Tibial nerve (tissue), 4 donors: ENCODE data around the gene PELO. TPM values are rescaled to one million over a fixed set of nuclear protein-coding genes. Genes with fewer than 3 reads are reported as not detected.

ENCODE experiments used
- DNase-seq, 2 donors: peaks; one replicate each; pipeline ENCODE4 v3.0.0-alpha.2; 2019; ENCODE audit warnings: low spot score in 2 of 2
- H3K27ac ChIP-seq, 4 donors: fragments of 200-600 bp; sonication (generic) in 3 of 4; one replicate each; pipeline ENCODE4 v1.5.1; 2017 to 2019; ENCODE audit warnings: mild to moderate bottlenecking in 1 of 4
- H3K27me3 ChIP-seq, 2 donors: fragments of 200-600 bp; sonication (generic) in 1 of 2; one replicate each; pipeline versions ENCODE4 v1.5.1 to v1.6.0; 2017 to 2019
- H3K36me3 ChIP-seq, 3 donors: fragments of 200-600 bp; sonication (generic); one replicate each; pipeline ENCODE4 v1.5.1; 2018 to 2019
- H3K4me1 ChIP-seq, 4 donors: fragments of 200-600 bp; sonication (generic) in 3 of 4; one replicate each; pipeline ENCODE4 v1.5.1; 2017 to 2019
- H3K4me3 ChIP-seq, 4 donors: fragments of 200-600 bp; sonication (generic) in 3 of 4; one replicate each; pipeline ENCODE4 v1.5.1; 2017 to 2019; ENCODE audit warnings: mild to moderate bottlenecking in 1 of 4, moderate library complexity in 1 of 4
- H3K9me3 ChIP-seq, 4 donors: fragments of 200-600 bp; sonication (generic) in 3 of 4; one replicate each; pipeline ENCODE4 v1.5.1; 2017 to 2019
- EP300 ChIP-seq, 2 donors: sonication (generic); formaldehyde crosslinking; IDR thresholded peaks; one replicate each; pipeline ENCODE4 v1.6.1; 2017; ENCODE audit warnings: antibody characterized with exemption in 2 of 2, mild to moderate bottlenecking in 1 of 2
- POLR2A ChIP-seq, 2 donors: fragments of 450-650 bp; IDR thresholded peaks; one replicate each; pipeline ENCODE4 v1.6.1; 2017; ENCODE audit warnings: antibody characterized with exemption in 2 of 2, mild to moderate bottlenecking in 2 of 2, moderate library complexity in 2 of 2
- WGBS, 2 donors: methylation state at CpG; one replicate each; pipeline ENCODE4 v1.1.5; 2018; 5-methylcytosine and 5-hydroxymethylcytosine counted together
- total RNA-seq, 4 donors: library from RNA; depleted of rRNA; stranded (reverse); fragments of >200 nt; gene quantifications; one replicate each; pipeline ENCODE4 v1.1.0, GENCODE V29; 2016
- TF ChIP-seq, protein P1 (sequence below), 5 experiments: fragments of 200-600 bp in 3 of 5; fragments of 450-650 bp in 2 of 5; sonication (generic) in 3 of 5; IDR thresholded peaks; one replicate each; pipeline ENCODE4 v1.5.1; 2016 to 2019; ENCODE audit warnings: antibody characterized with exemption in 5 of 5, mild to moderate bottlenecking in 3 of 5, moderate library complexity in 2 of 5

PELO gene
- total RNA-seq, 4 donors from 2014 or later = 8.4 to 17.8 (median 16.6) TPM

DNA sequence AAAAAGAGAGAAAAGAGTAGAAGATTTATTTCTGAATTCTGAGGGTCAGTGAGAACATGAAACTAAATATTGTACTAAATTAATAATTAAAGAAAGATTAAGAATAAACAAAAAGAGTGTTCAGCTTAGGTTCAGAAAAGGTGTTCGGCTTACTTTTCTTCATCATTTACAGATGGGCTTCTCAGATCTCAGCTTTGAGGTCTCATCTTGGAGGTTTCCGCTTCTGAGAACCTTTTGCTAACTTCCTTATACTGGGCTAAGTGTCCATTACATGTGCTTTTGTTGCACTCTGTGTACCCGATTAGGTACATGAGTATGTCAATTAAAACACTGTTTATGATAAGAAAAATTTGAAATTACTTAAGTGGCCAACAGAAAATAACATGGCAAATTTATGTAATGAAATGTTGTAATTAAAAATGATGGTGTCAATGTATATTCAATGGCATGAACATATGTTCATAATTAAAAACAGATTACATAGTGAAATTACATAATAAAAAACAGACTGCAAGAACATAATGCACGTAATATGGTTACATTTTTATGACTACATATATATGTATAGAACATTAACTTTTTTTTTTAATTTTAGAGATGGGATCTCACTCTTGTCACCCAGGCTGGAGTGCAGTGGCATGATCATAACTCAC lies 17.3 kb upstream of the PELO start:
- peaks cover 0 to 6% (median 3%) of the 10 kb centered on the region in 4 donors for H3K4me1 ChIP-seq
- no peak overlapping the region for H3K27ac ChIP-seq
- no peak for DNase-seq
- 97% methylated on average over 4 of the region's 4 CpGs for WGBS, 2 donors
- no peak overlapping the region for H3K4me3 ChIP-seq
- no peaks in the 10 kb centered on the region for H3K9me3 ChIP-seq
- H3K36me3 ChIP-seq = no peaks in the 10 kb centered on the region
- TF ChIP-seq EP300 (IDR thresholded peaks at IDR 0.05) (no peak), POLR2A (IDR thresholded peaks at IDR 0.05) (no peak)
- TF ChIP-seq, protein P1, sequence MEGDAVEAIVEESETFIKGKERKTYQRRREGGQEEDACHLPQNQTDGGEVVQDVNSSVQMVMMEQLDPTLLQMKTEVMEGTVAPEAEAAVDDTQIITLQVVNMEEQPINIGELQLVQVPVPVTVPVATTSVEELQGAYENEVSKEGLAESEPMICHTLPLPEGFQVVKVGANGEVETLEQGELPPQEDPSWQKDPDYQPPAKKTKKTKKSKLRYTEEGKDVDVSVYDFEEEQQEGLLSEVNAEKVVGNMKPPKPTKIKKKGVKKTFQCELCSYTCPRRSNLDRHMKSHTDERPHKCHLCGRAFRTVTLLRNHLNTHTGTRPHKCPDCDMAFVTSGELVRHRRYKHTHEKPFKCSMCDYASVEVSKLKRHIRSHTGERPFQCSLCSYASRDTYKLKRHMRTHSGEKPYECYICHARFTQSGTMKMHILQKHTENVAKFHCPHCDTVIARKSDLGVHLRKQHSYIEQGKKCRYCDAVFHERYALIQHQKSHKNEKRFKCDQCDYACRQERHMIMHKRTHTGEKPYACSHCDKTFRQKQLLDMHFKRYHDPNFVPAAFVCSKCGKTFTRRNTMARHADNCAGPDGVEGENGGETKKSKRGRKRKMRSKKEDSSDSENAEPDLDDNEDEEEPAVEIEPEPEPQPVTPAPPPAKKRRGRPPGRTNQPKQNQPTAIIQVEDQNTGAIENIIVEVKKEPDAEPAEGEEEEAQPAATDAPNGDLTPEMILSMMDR (IDR thresholded peaks at IDR 0.05) = no peak
- no peaks in the 10 kb centered on the region for H3K27me3 ChIP-seq

DNA sequence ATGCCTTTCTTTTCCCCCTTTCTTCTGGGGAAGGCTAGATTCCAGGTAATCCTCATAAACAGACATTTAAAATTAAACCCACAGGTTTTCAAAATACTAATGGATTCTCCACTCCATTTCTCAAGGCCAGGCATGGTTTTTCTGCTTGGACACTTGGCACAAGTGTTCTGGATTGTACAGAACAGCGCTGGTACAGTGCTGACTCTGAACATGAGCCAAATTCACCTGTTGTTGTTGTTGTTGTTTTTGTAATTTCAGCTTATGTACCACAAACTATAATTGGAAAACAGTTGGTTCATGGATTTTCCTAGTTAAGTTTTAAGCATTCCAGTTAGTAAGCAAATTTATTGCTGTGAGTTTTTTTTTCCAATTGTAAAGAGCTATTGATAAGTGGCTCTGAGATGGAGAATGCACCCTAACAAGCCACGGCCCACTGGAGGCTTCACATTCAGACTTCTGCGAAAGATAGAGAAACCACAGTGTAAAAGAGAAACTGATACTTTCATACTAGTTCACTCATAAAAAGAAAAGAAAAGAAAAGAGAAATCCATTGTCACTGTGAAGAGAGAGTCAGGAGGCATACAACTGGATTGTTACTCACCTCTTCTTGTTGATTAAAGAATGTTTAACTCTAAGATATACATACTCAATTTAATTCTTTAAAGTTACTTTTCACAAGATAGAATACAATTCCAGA lies 16.2 kb upstream of the PELO start:
- H3K4me3 ChIP-seq = no peak overlapping the region
- 77 to 82% methylated on average over 3 of the region's 3 CpGs for WGBS, 2 donors
- H3K4me1 ChIP-seq = peaks cover 0 to 6% (median 3%) of the 10 kb centered on the region in 4 donors
- H3K9me3 ChIP-seq = no peaks in the 10 kb centered on the region
- no peaks in the 10 kb centered on the region for H3K27me3 ChIP-seq
- DNase-seq = no peak
- TF ChIP-seq, protein P1 (IDR thresholded peaks at IDR 0.05) = no peak
- TF ChIP-seq EP300 (IDR thresholded peaks at IDR 0.05) (no peak), POLR2A (IDR thresholded peaks at IDR 0.05) (no peak)
- no peaks in the 10 kb centered on the region for H3K36me3 ChIP-seq
- H3K27ac ChIP-seq = no peak overlapping the region

DNA sequence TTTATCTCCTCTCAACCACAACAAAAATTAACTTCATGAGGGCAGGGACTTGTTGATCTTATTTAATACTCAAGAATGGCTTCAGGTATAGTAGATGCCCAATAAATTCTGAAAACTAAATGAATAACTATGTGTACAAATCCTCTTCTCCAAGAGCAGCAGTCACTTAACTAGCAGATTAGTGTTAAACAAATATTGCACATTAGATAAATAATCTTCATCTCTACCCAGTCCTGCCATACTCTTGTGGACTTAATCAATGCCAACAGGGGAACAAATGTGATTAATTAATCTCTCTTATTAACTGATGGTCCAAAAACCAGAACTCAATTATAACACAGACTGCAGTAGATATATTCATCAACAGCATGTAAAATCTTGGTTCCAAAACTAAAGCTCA lies 15.0 kb upstream of the PELO start:
- Histone ChIP-seq H3K9me3 (no peaks in the 10 kb centered on the region), H3K36me3 (no peaks in the 10 kb centered on the region), H3K4me1 (peaks cover 0 to 6% (median 3%) of the 10 kb centered on the region in 4 donors), H3K27me3 (no peaks in the 10 kb centered on the region), H3K27ac (no peak overlapping the region), H3K4me3 (no peak overlapping the region)
- TF ChIP-seq POLR2A (IDR thresholded peaks at IDR 0.05) (no peak), EP300 (IDR thresholded peaks at IDR 0.05) (no peak)
- TF ChIP-seq, protein P1 (IDR thresholded peaks at IDR 0.05) = no peak
- no peak for DNase-seq

DNA sequence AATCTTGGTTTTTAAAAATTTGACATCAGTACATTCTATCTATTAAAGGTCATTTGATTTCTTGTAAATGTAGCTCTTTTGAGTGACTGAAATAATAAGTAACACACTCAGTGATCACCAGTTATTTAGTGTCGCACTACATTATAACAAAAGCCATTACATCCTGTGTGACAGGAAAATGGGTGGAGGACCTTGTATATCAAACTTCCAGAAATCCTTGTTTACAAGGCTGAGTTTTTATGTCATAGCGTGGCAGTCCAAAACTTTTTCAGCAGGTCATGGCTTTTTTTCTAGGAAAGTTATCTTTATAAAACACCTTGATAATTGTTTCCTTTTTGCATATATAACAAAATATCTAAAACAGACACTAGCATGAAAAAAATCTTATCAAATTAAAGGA lies 14.4 kb upstream of the PELO start:
- DNase-seq = no peak
- TF ChIP-seq POLR2A (IDR thresholded peaks at IDR 0.05) (no peak), EP300 (IDR thresholded peaks at IDR 0.05) (no peak)
- TF ChIP-seq, protein P1 (IDR thresholded peaks at IDR 0.05) = no peak
- H3K4me1 ChIP-seq = peaks cover 0 to 5% (median under 1%) of the 10 kb centered on the region in 4 donors
- H3K4me3 ChIP-seq = no peak overlapping the region
- H3K9me3 ChIP-seq = no peaks in the 10 kb centered on the region
- H3K27me3 ChIP-seq = no peaks in the 10 kb centered on the region
- H3K36me3 ChIP-seq = no peaks in the 10 kb centered on the region
- 85 to 86% methylated on average over 2 of the region's 2 CpGs for WGBS, 2 donors
- no peak overlapping the region for H3K27ac ChIP-seq

DNA sequence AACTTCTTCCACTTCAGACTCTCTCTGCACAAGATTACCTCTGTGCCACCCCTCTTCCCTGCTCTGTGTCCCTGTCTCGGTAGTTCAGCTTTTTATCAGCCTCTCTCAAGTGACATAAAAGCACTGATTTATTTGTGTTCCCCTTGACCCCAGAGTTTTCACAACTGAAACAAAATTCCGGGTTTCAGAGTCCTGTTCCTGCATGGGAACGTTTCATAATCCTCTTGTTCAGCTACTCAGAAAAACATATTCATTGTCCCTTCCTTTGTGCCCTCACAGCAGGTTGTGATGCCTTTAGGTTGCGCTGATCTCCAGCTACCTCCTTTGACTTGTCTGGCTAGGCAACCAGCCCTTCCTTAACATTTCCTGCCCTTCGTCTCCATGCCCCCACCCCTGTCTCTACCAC lies 13.7 kb upstream of the PELO start:
- Histone ChIP-seq H3K4me3 (no peak overlapping the region), H3K4me1 (no peaks in the 10 kb centered on the region), H3K27me3 (no peaks in the 10 kb centered on the region), H3K36me3 (no peaks in the 10 kb centered on the region), H3K9me3 (no peaks in the 10 kb centered on the region), H3K27ac (no peak overlapping the region)
- WGBS, 2 donors = 38 to 44% methylated on average over 5 of the region's 5 CpGs
- TF ChIP-seq, protein P1 (IDR thresholded peaks at IDR 0.05) = no peak
- no peak for TF ChIP-seq EP300 (IDR thresholded peaks at IDR 0.05)
- TF ChIP-seq POLR2A (IDR thresholded peaks at IDR 0.05) = no peak
- DNase-seq = no peak
